Thyroid gland (tissue), 4 donors: ENCODE data around the gene REXO4. TPM values are rescaled to one million over a fixed set of nuclear protein-coding genes. Genes with fewer than 3 reads are reported as not detected.

ENCODE experiments used
- DNase-seq, 2 donors: peaks; one replicate each; pipeline ENCODE4 v3.0.0-alpha.2; 2019
- H3K27ac ChIP-seq, 3 donors: fragments of 200-600 bp; sonication (generic); 1 replicate in 2 of 3; 2 replicates in 1 of 3; pipeline ENCODE4 v1.5.1; 2016 to 2019; ENCODE audit warnings: mild to moderate bottlenecking in 1 of 3, moderate library complexity in 1 of 3
- H3K27me3 ChIP-seq: fragments of 200-600 bp; sonication (generic); one replicate; pipeline ENCODE4 v1.5.1; 2019
- H3K36me3 ChIP-seq, 2 donors: fragments of 200-600 bp; sonication (generic); one replicate each; pipeline ENCODE4 v1.5.1; 2016 to 2019
- H3K4me1 ChIP-seq, 2 donors: fragments of 200-600 bp; sonication (generic); one replicate each; pipeline ENCODE4 v1.5.1; 2017 to 2019
- H3K4me3 ChIP-seq, 3 donors: fragments of 200-600 bp; sonication (generic); replicated peaks in 1 of 3; 1 replicate in 2 of 3; 2 replicates in 1 of 3; pipeline ENCODE4 v1.5.1; 2016; ENCODE audit warnings: mild to moderate bottlenecking in 1 of 3
- H3K9me3 ChIP-seq: fragments of 200-600 bp; sonication (generic); one replicate; pipeline ENCODE4 v1.5.1; 2017
- POLR2A ChIP-seq, 2 donors: fragments of 450-650 bp; IDR thresholded peaks; one replicate each; pipeline ENCODE4 v1.6.1; 2017; ENCODE audit warnings: antibody characterized with exemption in 2 of 2, mild to moderate bottlenecking in 2 of 2, moderate library complexity in 1 of 2
- WGBS, 2 donors: methylation state at CpG; one replicate each; pipeline ENCODE4 v1.1.5; 2017; 5-methylcytosine and 5-hydroxymethylcytosine counted together
- intact Hi-C: fragments of 100-400 bp; cut with DNase I; formaldehyde crosslinking; loops from one replicate; pipeline ENCODE4 v1.15.1; 2023
- total RNA-seq, 4 donors: library from RNA; depleted of rRNA; stranded (reverse); fragments of >200 nt; gene quantifications; one replicate each; pipeline ENCODE4 v1.2.3, GENCODE V29; 2016
- TF ChIP-seq, protein P1 (sequence below), 6 experiments: fragments of 200-600 bp in 3 of 6; fragments of 450-650 bp in 3 of 6; sonication (generic) in 3 of 6; IDR thresholded peaks; one replicate each; pipeline ENCODE4 v1.5.1; 2016 to 2019; ENCODE audit warnings: antibody characterized with exemption in 6 of 6, mild to moderate bottlenecking in 2 of 6, inconsistent platforms in 1 of 6, moderate library complexity in 1 of 6

The REXO4 gene
- total RNA-seq, 4 donors from 2014 or later = 16.0 to 21.9 (median 19.0) TPM

DNA sequence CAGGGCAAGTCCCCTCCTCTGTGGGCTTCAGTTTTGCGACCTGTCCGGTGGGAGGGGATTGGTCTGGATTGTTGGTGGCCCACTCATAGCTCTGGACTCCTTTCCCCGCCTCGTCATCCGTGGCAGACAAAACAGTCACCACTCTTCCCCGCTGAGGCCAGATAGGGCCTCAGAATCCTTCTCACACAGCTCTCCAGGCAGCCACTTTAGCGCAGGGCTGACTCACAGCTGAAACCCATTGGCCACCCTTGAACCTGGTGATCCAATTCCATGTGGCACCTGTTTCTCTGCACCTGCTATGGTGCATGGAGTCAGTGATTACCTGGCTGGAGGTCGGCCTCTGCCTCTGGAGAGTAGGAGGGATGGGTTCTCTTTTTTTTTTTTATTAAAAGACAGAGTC, 26.2 kb upstream of the REXO4 start:
- intact Hi-C loops = no loop called here

DNA sequence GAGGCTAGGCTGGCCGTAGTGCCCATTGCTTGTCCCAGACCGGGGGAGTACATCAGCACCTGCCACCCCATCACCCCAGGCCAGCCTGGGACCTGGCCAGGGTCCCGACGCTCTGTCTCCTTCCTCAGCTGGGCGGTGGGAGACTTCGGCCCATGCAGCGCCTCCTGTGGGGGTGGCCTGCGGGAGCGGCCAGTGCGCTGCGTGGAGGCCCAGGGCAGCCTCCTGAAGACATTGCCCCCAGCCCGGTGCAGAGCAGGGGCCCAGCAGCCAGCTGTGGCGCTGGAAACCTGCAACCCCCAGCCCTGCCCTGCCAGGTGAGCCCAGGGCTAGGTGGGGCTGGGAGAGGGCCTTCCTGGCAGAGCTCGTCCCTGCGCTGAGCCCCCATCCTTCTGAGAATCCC, 25.4 kb upstream of the REXO4 start:
- intact Hi-C loops = no loop called here
- no peaks in the 10 kb centered on the region for H3K27me3 ChIP-seq

More for the DNA sequence above, 26.2 kb upstream of the REXO4 start:
- H3K9me3 ChIP-seq = no peaks in the 10 kb centered on the region
- no peaks in the 10 kb centered on the region for H3K36me3 ChIP-seq
- H3K4me1 ChIP-seq = no peaks in the 10 kb centered on the region
- no peak for TF ChIP-seq POLR2A (IDR thresholded peaks at IDR 0.05)
- TF ChIP-seq, protein P1, sequence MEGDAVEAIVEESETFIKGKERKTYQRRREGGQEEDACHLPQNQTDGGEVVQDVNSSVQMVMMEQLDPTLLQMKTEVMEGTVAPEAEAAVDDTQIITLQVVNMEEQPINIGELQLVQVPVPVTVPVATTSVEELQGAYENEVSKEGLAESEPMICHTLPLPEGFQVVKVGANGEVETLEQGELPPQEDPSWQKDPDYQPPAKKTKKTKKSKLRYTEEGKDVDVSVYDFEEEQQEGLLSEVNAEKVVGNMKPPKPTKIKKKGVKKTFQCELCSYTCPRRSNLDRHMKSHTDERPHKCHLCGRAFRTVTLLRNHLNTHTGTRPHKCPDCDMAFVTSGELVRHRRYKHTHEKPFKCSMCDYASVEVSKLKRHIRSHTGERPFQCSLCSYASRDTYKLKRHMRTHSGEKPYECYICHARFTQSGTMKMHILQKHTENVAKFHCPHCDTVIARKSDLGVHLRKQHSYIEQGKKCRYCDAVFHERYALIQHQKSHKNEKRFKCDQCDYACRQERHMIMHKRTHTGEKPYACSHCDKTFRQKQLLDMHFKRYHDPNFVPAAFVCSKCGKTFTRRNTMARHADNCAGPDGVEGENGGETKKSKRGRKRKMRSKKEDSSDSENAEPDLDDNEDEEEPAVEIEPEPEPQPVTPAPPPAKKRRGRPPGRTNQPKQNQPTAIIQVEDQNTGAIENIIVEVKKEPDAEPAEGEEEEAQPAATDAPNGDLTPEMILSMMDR (IDR thresholded peaks at IDR 0.05) = no peak
- H3K4me3 ChIP-seq = no peak overlapping the region
- WGBS, 2 donors = 65 to 69% methylated on average over 8 of the region's 8 CpGs
- no peaks in the 10 kb centered on the region for H3K27me3 ChIP-seq
- H3K27ac ChIP-seq = no peak overlapping the region
- no peak for DNase-seq

GRCh38 chr9:133441571-133441970, 23.8 kb upstream of the REXO4 start:
- Histone ChIP-seq H3K27me3 (no peaks in the 10 kb centered on the region), H3K4me1 (no peaks in the 10 kb centered on the region), H3K4me3 (no peak overlapping the region), H3K9me3 (no peaks in the 10 kb centered on the region), H3K36me3 (no peaks in the 10 kb centered on the region), H3K27ac (no peak overlapping the region)
- 81% methylated on average over 5 of the region's 5 CpGs for WGBS, 2 donors
- intact Hi-C loops = no loop called here
- DNase-seq = no peak
- TF ChIP-seq POLR2A (IDR thresholded peaks at IDR 0.05) = no peak
- TF ChIP-seq, protein P1 (IDR thresholded peaks at IDR 0.05) = no peak

More for the DNA sequence above, 25.4 kb upstream of the REXO4 start:
- no peaks in the 10 kb centered on the region for H3K9me3 ChIP-seq
- H3K27ac ChIP-seq = no peak overlapping the region
- H3K36me3 ChIP-seq = no peaks in the 10 kb centered on the region
- H3K4me3 ChIP-seq = no peak overlapping the region
- WGBS, 2 donors = 70 to 97% methylated on average over 2 to 7 of the region's 15 CpGs
- TF ChIP-seq POLR2A (IDR thresholded peaks at IDR 0.05) = no peak
- TF ChIP-seq, protein P1 (IDR thresholded peaks at IDR 0.05) = no peak
- H3K4me1 ChIP-seq = no peaks in the 10 kb centered on the region
- no peak for DNase-seq

- Histone ChIP-seq H3K4me1 (no peaks in the 10 kb centered on the region), H3K9me3 (no peaks in the 10 kb centered on the region), H3K36me3 (no peaks in the 10 kb centered on the region), H3K27ac (no peak overlapping the region), H3K27me3 (no peaks in the 10 kb centered on the region), H3K4me3 (no peak overlapping the region)
- intact Hi-C loops = no loop called here
- no peak for DNase-seq
- no peak for TF ChIP-seq POLR2A (IDR thresholded peaks at IDR 0.05)
- TF ChIP-seq, protein P1 (IDR thresholded peaks at IDR 0.05) = no peak
- WGBS, 2 donors = 91 to 94% methylated on average over 9 to 12 of the region's 12 CpGs
Measured at GRCh38 chr9:133440874-133441273, 23.1 kb upstream of the REXO4 start.

DNA sequence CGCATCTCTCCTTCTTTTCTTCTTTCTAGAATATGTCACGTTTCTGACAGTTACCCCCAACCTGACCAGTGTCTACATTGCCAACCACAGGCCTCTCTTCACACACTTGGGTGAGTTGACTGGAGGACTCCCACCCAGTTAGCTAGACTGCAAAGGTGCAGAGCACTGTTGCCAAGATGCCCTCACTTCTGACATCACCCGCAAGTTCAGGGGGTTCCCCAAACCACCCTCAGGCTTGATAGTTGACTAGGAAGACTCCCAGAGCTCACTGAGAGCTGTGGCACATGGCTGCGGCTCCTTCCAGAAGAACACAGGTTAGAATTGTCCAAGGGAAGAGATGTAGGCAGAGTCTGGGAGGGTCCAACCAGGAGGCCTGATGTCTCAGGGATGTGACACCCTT, 21.5 kb upstream of the REXO4 start:
- intact Hi-C loops = no loop called here
- H3K9me3 ChIP-seq = no peaks in the 10 kb centered on the region
- H3K4me1 ChIP-seq = no peaks in the 10 kb centered on the region
- no peak for DNase-seq
- TF ChIP-seq, protein P1 (IDR thresholded peaks at IDR 0.05) = no peak
- no peak for TF ChIP-seq POLR2A (IDR thresholded peaks at IDR 0.05)
- 67 to 75% methylated on average over 4 of the region's 4 CpGs for WGBS, 2 donors
- H3K27me3 ChIP-seq = no peaks in the 10 kb centered on the region
- H3K4me3 ChIP-seq = no peak overlapping the region
- H3K36me3 ChIP-seq = no peaks in the 10 kb centered on the region
- no peak overlapping the region for H3K27ac ChIP-seq
